Endothelial cell of umbilical vein (primary cell): ENCODE measurements around the gene PRRC2B. TPM values are rescaled to one million over a fixed set of nuclear protein-coding genes. Genes with fewer than 3 reads are reported as not detected.

Source experiments
- BruUV-seq: library from RNA; stranded (reverse); fragments of 400-500 nt; replicated peaks from 2 replicates; lab custom pipeline; 2021; lab: Mats Ljungman, UMichigan
- CTCF ChIA-PET: fragments of 300-600, 350-600 bp; sonication (Branson Sonifier 250); formaldehyde crosslinking; loops from one replicate; lab custom pipeline; 2021; ENCODE audit warnings: antibody characterized with exemption, inconsistent platforms; lab: Charles Lee
- POLR2A ChIA-PET: fragments of 300-600, 350-600 bp; sonication (Branson Sonifier 250); formaldehyde crosslinking; loops from one replicate; lab custom pipeline; 2021; ENCODE audit warnings: antibody characterized with exemption, inconsistent platforms; lab: Charles Lee
- DNase-seq: peaks from one replicate; pipeline ENCODE4 v3.0.0-alpha.2; 2011; ENCODE audit warnings: low read depth, low spot score
- FAIRE-seq: peaks from 2 replicates; lab custom pipeline; 2011; peaks lifted over from hg19 to GRCh38; lab: Jason Lieb, UNC
- H2AFZ ChIP-seq: 2 replicates; pipeline ENCODE4 v1.6.0; 2012; ENCODE audit warnings: low read depth, low read length, control low read depth, inconsistent platforms
- H3K27ac ChIP-seq: 2 replicates; pipeline ENCODE4 v1.5.1; 2011; ENCODE audit warnings: low read depth, mild to moderate bottlenecking, control low read depth, low read length, moderate library complexity; ENCODE audit not compliant: insufficient read depth
- H3K27me3 ChIP-seq, 2 experiments: 2 replicates each; pipeline versions ENCODE4 v1.6.0 to v1.6.1; 2011; ENCODE audit warnings: low read length in 2 of 2, mixed read lengths in 1 of 2; ENCODE audit not compliant: control insufficient read depth in 2 of 2, insufficient read depth in 2 of 2
- H3K36me3 ChIP-seq, 2 experiments: 2 replicates in 1 of 2; 3 replicates in 1 of 2; pipeline ENCODE4 v1.5.1; 2011; ENCODE audit warnings: low read length in 2 of 2, mild to moderate bottlenecking in 1 of 2, moderate library complexity in 1 of 2; ENCODE audit not compliant: control insufficient read depth in 2 of 2, insufficient read depth in 2 of 2; ENCODE audit errors: extremely low read depth in 1 of 2
- H3K4me1 ChIP-seq: 3 replicates; pipeline ENCODE4 v1.5.1; 2011; ENCODE audit warnings: mild to moderate bottlenecking, low read length; ENCODE audit not compliant: control insufficient read depth, insufficient read depth; ENCODE audit errors: extremely low read depth
- H3K4me2 ChIP-seq: 2 replicates; pipeline ENCODE4 v1.6.1; 2011; ENCODE audit warnings: low read length, control low read depth, mixed read lengths; ENCODE audit not compliant: insufficient read depth
- H3K4me3 ChIP-seq, 3 experiments: fragments of 200-600 bp in 1 of 3; sonication (generic), shearing (Covaris generic) in 1 of 3; replicated peaks in 1 of 3; 2 replicates each; pipeline ENCODE4 v1.5.1; 2011 to 2016; ENCODE audit warnings: control low read depth in 3 of 3, low read length in 3 of 3, mild to moderate bottlenecking in 2 of 3, inconsistent platforms in 1 of 3, low read depth in 1 of 3, moderate library complexity in 1 of 3; ENCODE audit not compliant: insufficient read depth in 1 of 3
- H3K79me2 ChIP-seq: 2 replicates; pipeline ENCODE4 v1.6.0; 2012; ENCODE audit warnings: low read length, inconsistent platforms; ENCODE audit not compliant: control insufficient read depth, insufficient read depth
- H3K9ac ChIP-seq: replicated peaks from 2 replicates; pipeline ENCODE3; 2011; ENCODE audit warnings: low read length, control low read depth; ENCODE audit not compliant: insufficient read depth; ENCODE audit errors: extremely low read depth
- H3K9me1 ChIP-seq: replicated peaks from 3 replicates; pipeline ENCODE4 v1.6.0; 2011; ENCODE audit warnings: mild to moderate bottlenecking, low read length; ENCODE audit not compliant: control insufficient read depth, insufficient read depth; ENCODE audit errors: extremely low read depth
- H3K9me3 ChIP-seq: replicated peaks from 2 replicates; pipeline ENCODE4 v1.5.1; 2012; ENCODE audit warnings: low read length, inconsistent platforms; ENCODE audit not compliant: control insufficient read depth, insufficient read depth
- H4K20me1 ChIP-seq: replicated peaks from 2 replicates; pipeline ENCODE3; 2011; ENCODE audit warnings: mild to moderate bottlenecking, low read length; ENCODE audit not compliant: control insufficient read depth, insufficient read depth; ENCODE audit errors: extremely low read depth
- EZH2 ChIP-seq: IDR thresholded peaks from 2 replicates; pipeline ENCODE4 v1.6.1; 2012; ENCODE audit warnings: borderline replicate concordance, low read depth, mild to moderate bottlenecking, moderate library complexity, low read length, inconsistent platforms; ENCODE audit not compliant: severe bottlenecking
- FOS ChIP-seq: IDR thresholded peaks from 2 replicates; pipeline ENCODE4 v1.6.1; 2011; ENCODE audit warnings: mild to moderate bottlenecking, low read length, moderate library complexity, borderline replicate concordance; ENCODE audit not compliant: insufficient read depth
- GATA2 ChIP-seq: IDR thresholded peaks from 2 replicates; pipeline ENCODE4 v1.7.0; 2011; ENCODE audit warnings: low read depth, mild to moderate bottlenecking, moderate library complexity, mixed read lengths, low read length; ENCODE audit not compliant: insufficient read length, insufficient read depth
- JUN ChIP-seq: IDR thresholded peaks from 2 replicates; pipeline ENCODE4 v1.6.1; 2011; ENCODE audit warnings: borderline replicate concordance, low read depth; ENCODE audit not compliant: insufficient read length, insufficient read depth
- MAX ChIP-seq: IDR thresholded peaks from 2 replicates; pipeline ENCODE4 v1.6.1; 2011; ENCODE audit not compliant: insufficient read depth, insufficient read length
- MYC ChIP-seq: IDR thresholded peaks from one replicate; pipeline ENCODE4 v1.6.1; 2011; ENCODE audit warnings: mild to moderate bottlenecking, low read depth, low read length
- POLR2A ChIP-seq: IDR thresholded peaks from 2 replicates; pipeline ENCODE4 v1.6.1; 2012; ENCODE audit warnings: low read depth, mild to moderate bottlenecking, control low read depth, low read length
- POLR2AphosphoS5 ChIP-seq: IDR thresholded peaks from 2 replicates; pipeline ENCODE4 v1.6.1; 2012; ENCODE audit warnings: low read depth, mild to moderate bottlenecking, control low read depth, low read length, moderate library complexity; ENCODE audit not compliant: insufficient read depth
- dilution Hi-C: fragments of 300-500 bp; cut with MboI; formaldehyde crosslinking; loops from one replicate; pipeline ENCODE4 v1.15.0; 2019; ENCODE audit warnings: low sequenced_read_pairs; ENCODE audit not compliant: extremely low pct_ligation_motif_present
- intact Hi-C: fragments of 100-400 bp; cut with micrococcal nuclease; formaldehyde crosslinking; loops from one replicate; pipeline ENCODE4 v1.10.0; 2022
- polyA plus RNA-seq, 4 experiments: library from polyadenylated mRNA; depleted of rRNA in 3 of 4; stranded (reverse) in 3 of 4; unstranded in 1 of 4; fragments of >200 nt; gene quantifications; 2 replicates each; pipeline versions ENCODE4 v1.2.1 to v1.2.3, GENCODE V29; 2011 to 2012; ENCODE audit warnings: missing spikeins in 1 of 4
- total RNA-seq: library from RNA; stranded (reverse); gene quantifications from 2 replicates; pipeline ENCODE4 v1.2.3, GENCODE V29; 2021
- TF ChIP-seq, protein P1 (sequence below), 2 donors: IDR thresholded peaks; 1 replicate in 1 of 2; 2 replicates in 1 of 2; pipeline ENCODE4 v1.5.1; 2011; ENCODE audit warnings: low read length in 2 of 2, mild to moderate bottlenecking in 2 of 2, moderate library complexity in 2 of 2, control low read depth in 1 of 2, inconsistent platforms in 1 of 2, low read depth in 1 of 2; ENCODE audit not compliant: insufficient read depth in 1 of 2; ENCODE audit errors: extremely low read depth in 1 of 2

The PRRC2B gene
- total and polyA plus RNA-seq, 2 donors (not counting 3 experiments of a cell fraction or from before 2014, with no cell fraction given), result 35.6 to 256 TPM

GRCh38 chr9:131485206-131485605, 91.3 kb downstream of the PRRC2B start:
- no peak for FAIRE-seq
- Histone ChIP-seq H3K9ac (no peak overlapping the region), H3K27ac (no peak overlapping the region), H4K20me1 (no peaks in the 10 kb centered on the region), H3K9me1 (no peaks in the 10 kb centered on the region), H3K27me3 (no peaks in the 10 kb centered on the region), H3K4me2 (no peak overlapping the region), H3K4me1 (no peaks in the 10 kb centered on the region), H3K9me3 (no peaks in the 10 kb centered on the region), H3K79me2 (peaks cover 3% of the 10 kb centered on the region), H3K36me3 (peaks cover 33 to 84% of the 10 kb centered on the region in 2 experiments), H3K4me3 (no peak overlapping the region), H2AFZ (no peak overlapping the region)
- no TSS peak for BruUV-seq
- dilution Hi-C loops, result no loop called here
- POLR2A ChIA-PET, result no interaction called here
- TF ChIP-seq, protein P1, sequence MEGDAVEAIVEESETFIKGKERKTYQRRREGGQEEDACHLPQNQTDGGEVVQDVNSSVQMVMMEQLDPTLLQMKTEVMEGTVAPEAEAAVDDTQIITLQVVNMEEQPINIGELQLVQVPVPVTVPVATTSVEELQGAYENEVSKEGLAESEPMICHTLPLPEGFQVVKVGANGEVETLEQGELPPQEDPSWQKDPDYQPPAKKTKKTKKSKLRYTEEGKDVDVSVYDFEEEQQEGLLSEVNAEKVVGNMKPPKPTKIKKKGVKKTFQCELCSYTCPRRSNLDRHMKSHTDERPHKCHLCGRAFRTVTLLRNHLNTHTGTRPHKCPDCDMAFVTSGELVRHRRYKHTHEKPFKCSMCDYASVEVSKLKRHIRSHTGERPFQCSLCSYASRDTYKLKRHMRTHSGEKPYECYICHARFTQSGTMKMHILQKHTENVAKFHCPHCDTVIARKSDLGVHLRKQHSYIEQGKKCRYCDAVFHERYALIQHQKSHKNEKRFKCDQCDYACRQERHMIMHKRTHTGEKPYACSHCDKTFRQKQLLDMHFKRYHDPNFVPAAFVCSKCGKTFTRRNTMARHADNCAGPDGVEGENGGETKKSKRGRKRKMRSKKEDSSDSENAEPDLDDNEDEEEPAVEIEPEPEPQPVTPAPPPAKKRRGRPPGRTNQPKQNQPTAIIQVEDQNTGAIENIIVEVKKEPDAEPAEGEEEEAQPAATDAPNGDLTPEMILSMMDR (IDR thresholded peaks at IDR 0.05; ENCODE audit: extremely low read depth in 1 of 2, insufficient read depth in 1 of 2, low read depth in 1 of 2, low read length in 2 of 2), result no peak
- TF ChIP-seq MAX (no peak), MYC (no peak), FOS (no peak), EZH2 (no peak), POLR2AphosphoS5 (no peak), GATA2 (no peak), POLR2A (no peak), JUN (no peak)
- no peak for DNase-seq
- CTCF ChIA-PET, result interaction anchor here (1.2 kb wide), 1 partner anchor 12 kb away, joined by 3 read pairs; no protein-coding TSS in a partner anchor
- intact Hi-C loops, result no loop called here
